Measurements from ENCODE around the gene TTLL1. TPM values are rescaled to one million over a fixed set of nuclear protein-coding genes. Genes with fewer than 3 reads are reported as not detected.

The TTLL1 gene
- total and polyA plus RNA-seq, 2 experiments from 2014 or later, result 33.0 to 38.2 TPM

- Histone ChIP-seq H3K36me3 (no peaks in the 10 kb centered on the region), H3K27me3 (no peaks in the 10 kb centered on the region), H3K4me1 (ENCODE audit: low read depth) (peaks cover 22% of the 10 kb centered on the region), H3K4me3 (no peak overlapping the region), H3K27ac (no peak overlapping the region), H3K9me3 (ENCODE audit: low read depth) (no peaks in the 10 kb centered on the region)
- no peak for TF ChIP-seq CTCF (IDR thresholded peaks at IDR 0.05; ENCODE audit: low read depth, low read length)
- DNase-seq (ENCODE audit: low read depth in 1 of 2, low spot score in 1 of 2), result peak in 1 of 2 donors; percentile 74
Measured at GRCh38 chr22:42993651-42994275, 95.4 kb downstream of the TTLL1 start.

- Histone ChIP-seq H3K27me3 (no peaks in the 10 kb centered on the region), H3K4me3 (no peak overlapping the region), H3K4me1 (ENCODE audit: low read depth) (peaks cover 22% of the 10 kb centered on the region), H3K36me3 (no peaks in the 10 kb centered on the region), H3K9me3 (ENCODE audit: low read depth) (no peaks in the 10 kb centered on the region), H3K27ac (no peak overlapping the region)
- TF ChIP-seq CTCF (IDR thresholded peaks at IDR 0.05; ENCODE audit: low read depth, low read length), result no peak
- no peak for DNase-seq (ENCODE audit: low read depth in 1 of 2, low spot score in 1 of 2)
Measured at GRCh38 chr22:42992886-42993479, 96.2 kb downstream of the TTLL1 start.

GRCh38 chr22:42992092-42992491, 97.1 kb downstream of the TTLL1 start:
- TF ChIP-seq CTCF (IDR thresholded peaks at IDR 0.05; ENCODE audit: low read depth, low read length), result no peak
- no peaks in the 10 kb centered on the region for H3K27me3 ChIP-seq
- no peak overlapping the region for H3K4me3 ChIP-seq
- no peaks in the 10 kb centered on the region for H3K9me3 ChIP-seq (ENCODE audit: low read depth)
- DNase-seq (ENCODE audit: low read depth in 1 of 2, low spot score in 1 of 2), result no peak
- H3K27ac ChIP-seq, result no peak overlapping the region
- peaks cover 22% of the 10 kb centered on the region for H3K4me1 ChIP-seq (ENCODE audit: low read depth)
- H3K36me3 ChIP-seq, result no peaks in the 10 kb centered on the region

GRCh38 chr22:42991010-42991651, 98.1 kb downstream of the TTLL1 start:
- H3K36me3 ChIP-seq, result no peaks in the 10 kb centered on the region
- H3K4me3 ChIP-seq, result no peak overlapping the region
- peaks cover 28% of the 10 kb centered on the region for H3K4me1 ChIP-seq (ENCODE audit: low read depth)
- no peak for TF ChIP-seq CTCF (IDR thresholded peaks at IDR 0.05; ENCODE audit: low read depth, low read length)
- no peak overlapping the region for H3K27ac ChIP-seq
- no peaks in the 10 kb centered on the region for H3K9me3 ChIP-seq (ENCODE audit: low read depth)
- no peaks in the 10 kb centered on the region for H3K27me3 ChIP-seq
- DNase-seq (ENCODE audit: low read depth in 1 of 2, low spot score in 1 of 2), result peak in 1 of 2 donors; percentile 57

- Histone ChIP-seq H3K27ac (no peak overlapping the region), H3K4me3 (no peak overlapping the region), H3K27me3 (no peaks in the 10 kb centered on the region), H3K9me3 (ENCODE audit: low read depth) (no peaks in the 10 kb centered on the region), H3K36me3 (no peaks in the 10 kb centered on the region), H3K4me1 (ENCODE audit: low read depth) (peaks cover 31% of the 10 kb centered on the region)
- peak; percentile 54 for TF ChIP-seq CTCF (IDR thresholded peaks at IDR 0.05; ENCODE audit: low read depth, low read length)
- DNase-seq (ENCODE audit: low read depth in 1 of 2, low spot score in 1 of 2), result peak in 1 of 2 donors; percentile 89
Measured at GRCh38 chr22:42990131-42990838, 98.9 kb downstream of the TTLL1 start.

Other genes starting within 250 kb of the TTLL1 start
- gene ARFGAP3, start 232.1 kb downstream of the TTLL1 start, total RNA-seq, result 26.3 and 30.1 TPM in 2 replicates
- gene ARFGAP3, start 232.1 kb downstream of the TTLL1 start, polyA plus RNA-seq, result 38.2 and 48.6 TPM in 2 replicates
- gene PACSIN2, start 74.2 kb downstream of the TTLL1 start, total RNA-seq, result 54.1 and 70.5 TPM in 2 replicates
- gene PACSIN2, start 74.2 kb downstream of the TTLL1 start, polyA plus RNA-seq, result 67.7 and 85.5 TPM in 2 replicates
- gene BIK, start 21.4 kb upstream of the TTLL1 start, total RNA-seq, result 21.0 and 41.7 TPM in 2 replicates
- 34.6 and 65.4 TPM in 2 replicates for gene BIK, start 21.4 kb upstream of the TTLL1 start, polyA plus RNA-seq
- gene MCAT, start 54.0 kb upstream of the TTLL1 start, total RNA-seq, result 42.2 and 47.1 TPM in 2 replicates
- 44.3 and 46.8 TPM in 2 replicates for gene MCAT, start 54.0 kb upstream of the TTLL1 start, polyA plus RNA-seq
- 28.9 and 59.0 TPM in 2 replicates for gene TSPO, start 62.2 kb upstream of the TTLL1 start, total RNA-seq
- gene TSPO, start 62.2 kb upstream of the TTLL1 start, polyA plus RNA-seq, result 20.3 and 52.2 TPM in 2 replicates
- 52.9 and 62.7 TPM in 2 replicates for gene TTLL12, start 97.7 kb upstream of the TTLL1 start, total RNA-seq
- gene TTLL12, start 97.7 kb upstream of the TTLL1 start, polyA plus RNA-seq, result 45.9 and 58.6 TPM in 2 replicates

Data from cardiac muscle cell (in vitro differentiated cells and primary cell).